Fibroblast of lung (primary cell): Measurements from ENCODE around the gene EXOC6B. TPM values are rescaled to one million over a fixed set of nuclear protein-coding genes. Genes with fewer than 3 reads are reported as not detected.

Experiments
- DNase-seq, 2 donors: peaks; one replicate each; pipeline versions ENCODE4 v3.0.0 to v3.0.0-alpha.2; 2010; ENCODE audit warnings: low read depth in 2 of 2
- H2AFZ ChIP-seq: 2 replicates; pipeline ENCODE4 v1.5.1; 2012; ENCODE audit warnings: low read length, control low read depth, inconsistent platforms
- H3K27ac ChIP-seq: 2 replicates; pipeline ENCODE4 v1.5.1; 2011; ENCODE audit warnings: low read length, control low read depth; ENCODE audit not compliant: insufficient read depth
- H3K27me3 ChIP-seq: 2 replicates; pipeline ENCODE4 v1.5.1; 2011; ENCODE audit warnings: mild to moderate bottlenecking, low read length; ENCODE audit not compliant: control insufficient read depth, insufficient read depth
- H3K36me3 ChIP-seq: 2 replicates; pipeline ENCODE4 v1.5.1; 2011; ENCODE audit warnings: low read length; ENCODE audit not compliant: control insufficient read depth, insufficient read depth
- H3K4me1 ChIP-seq: 2 replicates; pipeline ENCODE4 v1.5.1; 2011; ENCODE audit warnings: low read length; ENCODE audit not compliant: control insufficient read depth, insufficient read depth; ENCODE audit errors: extremely low read depth
- H3K4me2 ChIP-seq: 2 replicates; pipeline ENCODE4 v1.5.1; 2011; ENCODE audit warnings: low read length, control low read depth; ENCODE audit not compliant: insufficient read depth; ENCODE audit errors: extremely low read depth
- H3K4me3 ChIP-seq, 4 experiments: fragments of 200-600 bp in 1 of 4; sonication (generic) in 1 of 4; replicated peaks in 1 of 4; 2 replicates each; pipeline ENCODE4 v1.5.1; 2011 to 2016; ENCODE audit warnings: low read length in 4 of 4, low read depth in 3 of 4, mild to moderate bottlenecking in 3 of 4, control low read depth in 2 of 4, inconsistent platforms in 1 of 4, mixed read lengths in 1 of 4; ENCODE audit not compliant: insufficient read depth in 1 of 4; ENCODE audit errors: control extremely low read depth in 1 of 4
- H3K79me2 ChIP-seq: 2 replicates; pipeline ENCODE4 v1.5.1; 2012; ENCODE audit warnings: mild to moderate bottlenecking, low read length, inconsistent platforms; ENCODE audit not compliant: control insufficient read depth, insufficient read depth
- H3K9ac ChIP-seq: 2 replicates; pipeline ENCODE4 v1.5.1; 2011; ENCODE audit warnings: mild to moderate bottlenecking, low read length, control low read depth; ENCODE audit not compliant: insufficient read depth
- H3K9me3 ChIP-seq: 2 replicates; pipeline ENCODE4 v1.5.1; 2012; ENCODE audit warnings: low read depth, low read length; ENCODE audit not compliant: control insufficient read depth, insufficient read depth
- H4K20me1 ChIP-seq: 2 replicates; pipeline ENCODE4 v1.5.1; 2011; ENCODE audit warnings: low read length; ENCODE audit not compliant: control insufficient read depth, insufficient read depth; ENCODE audit errors: extremely low read depth
- EZH2 ChIP-seq: IDR thresholded peaks from 2 replicates; pipeline ENCODE4 v1.5.1; 2012; ENCODE audit warnings: low read length, control low read depth, mild to moderate bottlenecking; ENCODE audit errors: missing control alignments
- polyA plus RNA-seq, 2 donors: library from polyadenylated mRNA; depleted of rRNA in 1 of 2; stranded (reverse) in 1 of 2; unstranded in 1 of 2; fragments of >200 nt; gene quantifications; 2 replicates each; pipeline ENCODE4 v1.2.1, GENCODE V29; 2011 to 2012; ENCODE audit warnings: missing spikeins in 1 of 2
- total RNA-seq: library from RNA; depleted of rRNA; stranded (reverse); fragments of >200 nt; gene quantifications from 2 replicates; pipeline ENCODE4 v1.2.1, GENCODE V29; 2014
- TF ChIP-seq, protein P1 (sequence below), 2 donors: IDR thresholded peaks in 1 of 2; conservative IDR thresholded peaks in 1 of 2; 1 replicate in 1 of 2; 2 replicates in 1 of 2; pipeline ENCODE4 v1.5.1; 2011 to 2012; ENCODE audit warnings: low read length in 2 of 2, control low read depth in 1 of 2, inconsistent platforms in 1 of 2, low read depth in 1 of 2, mild to moderate bottlenecking in 1 of 2

EXOC6B gene
- total and polyA plus RNA-seq, 2 donors (not counting 1 experiment from before 2014, with no cell fraction given): 26.3 to 36.5 TPM

DNA sequence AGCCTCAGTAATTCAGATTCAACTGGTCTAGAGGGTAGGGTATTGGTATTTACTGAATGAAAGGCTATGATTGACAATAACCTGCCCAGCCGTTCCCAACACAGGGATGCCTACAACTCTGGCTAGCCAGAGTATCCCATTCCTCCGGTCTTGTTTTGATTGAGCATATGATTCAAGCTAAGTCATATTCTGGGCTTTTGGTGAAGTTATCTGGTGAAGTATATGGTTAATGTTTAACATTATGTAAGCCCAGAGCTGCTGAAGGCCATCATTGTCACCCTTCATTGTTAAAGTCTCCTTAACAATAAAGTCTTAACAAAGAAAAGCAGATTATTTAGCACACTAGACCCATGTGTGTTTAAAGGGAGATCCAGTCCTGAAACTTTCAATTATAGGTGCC is 152.6 kb downstream of the EXOC6B start:
- Histone ChIP-seq H3K9me3 (no peaks in the 10 kb centered on the region), H4K20me1 (no peaks in the 10 kb centered on the region), H3K79me2 (no peaks in the 10 kb centered on the region), H3K9ac (no peak overlapping the region), H3K4me3 (no peak overlapping the region), H3K27ac (no peak overlapping the region), H3K36me3 (no peaks in the 10 kb centered on the region), H2AFZ (no peak overlapping the region), H3K4me1 (peaks cover 3% of the 10 kb centered on the region), H3K27me3 (no peaks in the 10 kb centered on the region), H3K4me2 (no peak overlapping the region)
- no peak for DNase-seq
- TF ChIP-seq, protein P1, sequence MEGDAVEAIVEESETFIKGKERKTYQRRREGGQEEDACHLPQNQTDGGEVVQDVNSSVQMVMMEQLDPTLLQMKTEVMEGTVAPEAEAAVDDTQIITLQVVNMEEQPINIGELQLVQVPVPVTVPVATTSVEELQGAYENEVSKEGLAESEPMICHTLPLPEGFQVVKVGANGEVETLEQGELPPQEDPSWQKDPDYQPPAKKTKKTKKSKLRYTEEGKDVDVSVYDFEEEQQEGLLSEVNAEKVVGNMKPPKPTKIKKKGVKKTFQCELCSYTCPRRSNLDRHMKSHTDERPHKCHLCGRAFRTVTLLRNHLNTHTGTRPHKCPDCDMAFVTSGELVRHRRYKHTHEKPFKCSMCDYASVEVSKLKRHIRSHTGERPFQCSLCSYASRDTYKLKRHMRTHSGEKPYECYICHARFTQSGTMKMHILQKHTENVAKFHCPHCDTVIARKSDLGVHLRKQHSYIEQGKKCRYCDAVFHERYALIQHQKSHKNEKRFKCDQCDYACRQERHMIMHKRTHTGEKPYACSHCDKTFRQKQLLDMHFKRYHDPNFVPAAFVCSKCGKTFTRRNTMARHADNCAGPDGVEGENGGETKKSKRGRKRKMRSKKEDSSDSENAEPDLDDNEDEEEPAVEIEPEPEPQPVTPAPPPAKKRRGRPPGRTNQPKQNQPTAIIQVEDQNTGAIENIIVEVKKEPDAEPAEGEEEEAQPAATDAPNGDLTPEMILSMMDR (conservative IDR thresholded peaks at IDR 0.05 in 1 of 2, IDR thresholded peaks at IDR 0.05 in 1 of 2; ENCODE audit: low read depth in 1 of 2, low read length in 2 of 2): no peak
- TF ChIP-seq EZH2: no peak

DNA sequence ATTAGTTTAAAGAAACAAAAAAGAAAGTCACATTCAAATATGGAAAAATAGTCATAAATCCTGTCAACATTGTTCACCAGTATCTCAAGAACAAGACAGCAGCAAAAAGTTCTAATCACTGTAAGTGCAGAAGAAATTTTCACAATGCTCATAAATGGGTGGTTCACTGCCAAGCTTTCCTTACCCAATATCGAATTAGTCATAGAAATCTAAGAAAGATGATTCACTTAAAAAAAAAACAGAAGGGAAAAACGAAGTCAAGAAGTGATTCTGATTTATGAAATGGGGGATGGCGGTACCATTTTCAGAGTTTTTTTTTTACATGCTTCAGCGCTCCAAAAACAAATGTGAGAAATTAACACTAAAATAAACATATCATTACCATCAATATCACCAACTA is 156.7 kb downstream of the EXOC6B start:
- H4K20me1 ChIP-seq: no peaks in the 10 kb centered on the region
- no peak overlapping the region for H3K9ac ChIP-seq
- no peaks in the 10 kb centered on the region for H3K27me3 ChIP-seq
- no peak overlapping the region for H3K4me3 ChIP-seq
- peak; percentile 81 to 87 for DNase-seq
- H2AFZ ChIP-seq: no peak overlapping the region
- H3K36me3 ChIP-seq: no peaks in the 10 kb centered on the region
- no peak overlapping the region for H3K27ac ChIP-seq
- H3K79me2 ChIP-seq: no peaks in the 10 kb centered on the region
- no peaks in the 10 kb centered on the region for H3K9me3 ChIP-seq
- H3K4me1 ChIP-seq: peaks cover 3% of the 10 kb centered on the region
- TF ChIP-seq, protein P1 (conservative IDR thresholded peaks at IDR 0.05 in 1 of 2, IDR thresholded peaks at IDR 0.05 in 1 of 2; ENCODE audit: low read depth in 1 of 2, low read length in 2 of 2): no peak
- H3K4me2 ChIP-seq: no peak overlapping the region

DNA sequence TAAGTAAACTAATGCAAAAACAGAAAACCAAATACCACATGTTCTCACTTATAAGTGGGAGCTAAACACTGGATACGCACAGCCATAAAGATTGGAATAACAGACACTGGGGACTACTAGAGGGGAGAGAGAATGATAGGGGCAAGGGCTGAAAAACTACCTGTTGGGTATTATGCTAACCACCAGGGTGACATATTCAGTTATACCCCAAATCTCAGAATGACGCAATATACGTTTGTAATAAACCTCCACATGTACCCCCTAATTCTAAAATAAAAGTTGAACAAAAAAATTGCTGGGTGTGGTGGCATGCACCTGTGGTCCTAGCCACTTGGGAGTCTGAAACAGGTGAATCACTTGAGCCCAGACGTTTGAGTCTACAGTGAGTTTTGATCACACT is 157.2 kb downstream of the EXOC6B start:
- Histone ChIP-seq H3K4me3 (no peak overlapping the region), H3K79me2 (no peaks in the 10 kb centered on the region), H3K27me3 (no peaks in the 10 kb centered on the region), H3K9ac (no peak overlapping the region), H4K20me1 (no peaks in the 10 kb centered on the region), H3K4me2 (no peak overlapping the region), H3K36me3 (no peaks in the 10 kb centered on the region), H3K27ac (no peak overlapping the region), H3K4me1 (peaks cover 3% of the 10 kb centered on the region), H3K9me3 (no peaks in the 10 kb centered on the region), H2AFZ (no peak overlapping the region)
- no peak for DNase-seq
- TF ChIP-seq EZH2: no peak
- TF ChIP-seq, protein P1 (conservative IDR thresholded peaks at IDR 0.05 in 1 of 2, IDR thresholded peaks at IDR 0.05 in 1 of 2; ENCODE audit: low read depth in 1 of 2, low read length in 2 of 2): no peak
